ENCODE data around the gene XPO5.

The XPO5 gene

GRCh38 chr6:43521836-43522235 is 54.0 kb downstream of the XPO5 start:
- Histone ChIP-seq H3K27ac (ENCODE audit: low read depth in 2 of 2, low read length in 2 of 2) (no peak overlapping the region), H3K4me3 (ENCODE audit: low read length in 2 of 2) (no peak overlapping the region), H3K27me3 (ENCODE audit: control insufficient read depth in 2 of 2, insufficient read depth in 2 of 2, low read length in 2 of 2) (no peaks in the 10 kb centered on the region), H3K9me3 (ENCODE audit: control insufficient read depth in 2 of 2, low read length in 2 of 2) (no peaks in the 10 kb centered on the region), H3K36me3 (ENCODE audit: control insufficient read depth in 2 of 2, insufficient read depth in 2 of 2, low read length in 2 of 2) (peaks cover 62 to 68% of the 10 kb centered on the region in 2 donors), H3K4me1 (ENCODE audit: control insufficient read depth in 2 of 2, insufficient read depth in 2 of 2, low read length in 2 of 2) (peaks cover 8 to 12% of the 10 kb centered on the region in 2 donors), H3K9ac (ENCODE audit: low read depth in 1 of 2, low read length in 2 of 2) (no peak overlapping the region)

GRCh38 chr6:43520097-43520496 is 55.7 kb downstream of the XPO5 start:
- no peaks in the 10 kb centered on the region for H3K27me3 ChIP-seq (ENCODE audit: control insufficient read depth in 2 of 2, insufficient read depth in 2 of 2, low read length in 2 of 2)
- no peak overlapping the region for H3K27ac ChIP-seq (ENCODE audit: low read depth in 2 of 2, low read length in 2 of 2)
- H3K36me3 ChIP-seq (ENCODE audit: control insufficient read depth in 2 of 2, insufficient read depth in 2 of 2, low read length in 2 of 2) = peaks cover 56 to 62% of the 10 kb centered on the region in 2 donors
- H3K4me3 ChIP-seq (ENCODE audit: low read length in 2 of 2) = no peak overlapping the region
- H3K9ac ChIP-seq (ENCODE audit: low read depth in 1 of 2, low read length in 2 of 2) = no peak overlapping the region
- H3K4me1 ChIP-seq (ENCODE audit: control insufficient read depth in 2 of 2, insufficient read depth in 2 of 2, low read length in 2 of 2) = peaks cover 20 to 22% of the 10 kb centered on the region in 2 donors
- H3K9me3 ChIP-seq (ENCODE audit: control insufficient read depth in 2 of 2, low read length in 2 of 2) = no peaks in the 10 kb centered on the region

- H3K4me1 ChIP-seq (ENCODE audit: control insufficient read depth in 2 of 2, insufficient read depth in 2 of 2, low read length in 2 of 2) = peaks cover 21 to 23% of the 10 kb centered on the region in 2 donors
Observed at GRCh38 chr6:43517505-43518357, 58.1 kb downstream of the XPO5 start.

GRCh38 chr6:43516697-43517504 is 58.9 kb downstream of the XPO5 start, which contains the start of the genes POLR1C and YIPF3:
Gene POLR1C, plus strand, starts transcription at chr6:43517089. Its CDS starts 21 bp downstream, at chr6:43517110.
Gene YIPF3, minus strand, starts transcription at chr6:43516926. Its CDS starts 119 bp downstream, at chr6:43516807.
- peaks cover 21 to 23% of the 10 kb centered on the region in 2 donors for H3K4me1 ChIP-seq (ENCODE audit: control insufficient read depth in 2 of 2, insufficient read depth in 2 of 2, low read length in 2 of 2)
- H3K9ac ChIP-seq (ENCODE audit: low read depth in 1 of 2, low read length in 2 of 2) = peak within 1 kb of the TSS; percentile 85 to 94
- H3K4me3 ChIP-seq (ENCODE audit: low read length in 2 of 2) = peak within 1 kb of the TSS; percentile 86 to 97
- H3K27ac ChIP-seq (ENCODE audit: low read depth in 2 of 2, low read length in 2 of 2) = peak within 1 kb of the TSS; percentile 85 to 88
- H3K27me3 ChIP-seq (ENCODE audit: control insufficient read depth in 2 of 2, insufficient read depth in 2 of 2, low read length in 2 of 2) = no peaks in the 10 kb centered on the region
- no peaks in the 10 kb centered on the region for H3K9me3 ChIP-seq (ENCODE audit: control insufficient read depth in 2 of 2, low read length in 2 of 2)
- H3K36me3 ChIP-seq (ENCODE audit: control insufficient read depth in 2 of 2, insufficient read depth in 2 of 2, low read length in 2 of 2) = peaks cover 50 to 62% of the 10 kb centered on the region in 2 donors

More at GRCh38 chr6:43517505-43518357, 58.1 kb downstream of the XPO5 start:
- H3K9me3 ChIP-seq (ENCODE audit: control insufficient read depth in 2 of 2, low read length in 2 of 2) = no peaks in the 10 kb centered on the region
- no peaks in the 10 kb centered on the region for H3K27me3 ChIP-seq (ENCODE audit: control insufficient read depth in 2 of 2, insufficient read depth in 2 of 2, low read length in 2 of 2)
- H3K36me3 ChIP-seq (ENCODE audit: control insufficient read depth in 2 of 2, insufficient read depth in 2 of 2, low read length in 2 of 2) = peaks cover 50 to 62% of the 10 kb centered on the region in 2 donors
- peak overlapping the region; percentile 86 to 97 for H3K4me3 ChIP-seq (ENCODE audit: low read length in 2 of 2)
- H3K9ac ChIP-seq (ENCODE audit: low read depth in 1 of 2, low read length in 2 of 2) = peak overlapping the region; percentile 85 to 94
- H3K27ac ChIP-seq (ENCODE audit: low read depth in 2 of 2, low read length in 2 of 2) = peak overlapping the region in 1 of 2 donors; percentile 20

GRCh38 chr6:43516367-43516696 is 59.5 kb downstream of the XPO5 start:
- Histone ChIP-seq H3K4me1 (ENCODE audit: control insufficient read depth in 2 of 2, insufficient read depth in 2 of 2, low read length in 2 of 2) (peaks cover 22 to 23% of the 10 kb centered on the region in 2 donors), H3K9me3 (ENCODE audit: control insufficient read depth in 2 of 2, low read length in 2 of 2) (no peaks in the 10 kb centered on the region), H3K27me3 (ENCODE audit: control insufficient read depth in 2 of 2, insufficient read depth in 2 of 2, low read length in 2 of 2) (no peaks in the 10 kb centered on the region), H3K9ac (ENCODE audit: low read depth in 1 of 2, low read length in 2 of 2) (peak overlapping the region; percentile 85 to 94), H3K4me3 (ENCODE audit: low read length in 2 of 2) (peak overlapping the region; percentile 86 to 97), H3K36me3 (ENCODE audit: control insufficient read depth in 2 of 2, insufficient read depth in 2 of 2, low read length in 2 of 2) (peaks cover 53 to 62% of the 10 kb centered on the region in 2 donors), H3K27ac (ENCODE audit: low read depth in 2 of 2, low read length in 2 of 2) (peak overlapping the region; percentile 85 to 88)

- Histone ChIP-seq H3K9ac (ENCODE audit: low read depth in 1 of 2, low read length in 2 of 2) (peak overlapping the region; percentile 85 to 94), H3K27me3 (ENCODE audit: control insufficient read depth in 2 of 2, insufficient read depth in 2 of 2, low read length in 2 of 2) (no peaks in the 10 kb centered on the region), H3K4me1 (ENCODE audit: control insufficient read depth in 2 of 2, insufficient read depth in 2 of 2, low read length in 2 of 2) (peaks cover 26 to 27% of the 10 kb centered on the region in 2 donors), H3K27ac (ENCODE audit: low read depth in 2 of 2, low read length in 2 of 2) (no peak overlapping the region), H3K36me3 (ENCODE audit: control insufficient read depth in 2 of 2, insufficient read depth in 2 of 2, low read length in 2 of 2) (peaks cover 48 to 60% of the 10 kb centered on the region in 2 donors), H3K4me3 (ENCODE audit: low read length in 2 of 2) (peak overlapping the region; percentile 86 to 97), H3K9me3 (ENCODE audit: control insufficient read depth in 2 of 2, low read length in 2 of 2) (no peaks in the 10 kb centered on the region)
Observed at GRCh38 chr6:43515808-43516207, 60.0 kb downstream of the XPO5 start.

- H3K9ac ChIP-seq (ENCODE audit: low read depth in 1 of 2, low read length in 2 of 2) = no peak overlapping the region
- no peaks in the 10 kb centered on the region for H3K9me3 ChIP-seq (ENCODE audit: control insufficient read depth in 2 of 2, low read length in 2 of 2)
- H3K27me3 ChIP-seq (ENCODE audit: control insufficient read depth in 2 of 2, insufficient read depth in 2 of 2, low read length in 2 of 2) = peaks cover 8% of the 10 kb centered on the region in 2 donors
- peaks cover 32 to 43% of the 10 kb centered on the region in 2 donors for H3K36me3 ChIP-seq (ENCODE audit: control insufficient read depth in 2 of 2, insufficient read depth in 2 of 2, low read length in 2 of 2)
- H3K4me1 ChIP-seq (ENCODE audit: control insufficient read depth in 2 of 2, insufficient read depth in 2 of 2, low read length in 2 of 2) = peaks cover 29 to 30% of the 10 kb centered on the region in 2 donors
- no peak overlapping the region for H3K27ac ChIP-seq (ENCODE audit: low read depth in 2 of 2, low read length in 2 of 2)
- H3K4me3 ChIP-seq (ENCODE audit: low read length in 2 of 2) = no peak overlapping the region
Observed at GRCh38 chr6:43511824-43512415, 63.9 kb downstream of the XPO5 start.

GRCh38 chr6:43510827-43511163 is 65.0 kb downstream of the XPO5 start:
- Histone ChIP-seq H3K4me1 (ENCODE audit: control insufficient read depth in 2 of 2, insufficient read depth in 2 of 2, low read length in 2 of 2) (peaks cover 25 to 28% of the 10 kb centered on the region in 2 donors), H3K9ac (ENCODE audit: low read depth in 1 of 2, low read length in 2 of 2) (peak overlapping the region; percentile 6 to 44)

GRCh38 chr6:43509984-43510826 is 65.6 kb downstream of the XPO5 start, which contains the start of gene LRRC73:
Gene LRRC73, minus strand, starts transcription at chr6:43510346. Its CDS starts 561 bp downstream, at chr6:43509785.
- Histone ChIP-seq H3K9ac (ENCODE audit: low read depth in 1 of 2, low read length in 2 of 2) (peak within 1 kb of the TSS; percentile 44 to 65), H3K27me3 (ENCODE audit: control insufficient read depth in 2 of 2, insufficient read depth in 2 of 2, low read length in 2 of 2) (peaks cover 8% of the 10 kb centered on the region in 2 donors), H3K4me3 (ENCODE audit: low read length in 2 of 2) (peak within 1 kb of the TSS; percentile 60 to 75), H3K4me1 (ENCODE audit: control insufficient read depth in 2 of 2, insufficient read depth in 2 of 2, low read length in 2 of 2) (peaks cover 20 to 22% of the 10 kb centered on the region in 2 donors), H3K36me3 (ENCODE audit: control insufficient read depth in 2 of 2, insufficient read depth in 2 of 2, low read length in 2 of 2) (peaks cover 32 to 44% of the 10 kb centered on the region in 2 donors), H3K9me3 (ENCODE audit: control insufficient read depth in 2 of 2, low read length in 2 of 2) (no peaks in the 10 kb centered on the region), H3K27ac (ENCODE audit: low read depth in 2 of 2, low read length in 2 of 2) (peak within 1 kb of the TSS; percentile 75 to 89)

More at GRCh38 chr6:43510827-43511163, 65.0 kb downstream of the XPO5 start:
- Histone ChIP-seq H3K27ac (ENCODE audit: low read depth in 2 of 2, low read length in 2 of 2) (peak overlapping the region; percentile 75 to 89), H3K9me3 (ENCODE audit: control insufficient read depth in 2 of 2, low read length in 2 of 2) (no peaks in the 10 kb centered on the region), H3K27me3 (ENCODE audit: control insufficient read depth in 2 of 2, insufficient read depth in 2 of 2, low read length in 2 of 2) (peaks cover 8% of the 10 kb centered on the region in 2 donors), H3K4me3 (ENCODE audit: low read length in 2 of 2) (peak overlapping the region; percentile 60 to 75), H3K36me3 (ENCODE audit: control insufficient read depth in 2 of 2, insufficient read depth in 2 of 2, low read length in 2 of 2) (peaks cover 32 to 45% of the 10 kb centered on the region in 2 donors)

Measured in mucosa of rectum (tissue), 2 donors.